T-helper 2 cell (primary cell): ENCODE measurements around the gene IL36A.

Source experiments
- DNase-seq, 5 experiments: peaks; one replicate each; pipeline versions ENCODE4 v3.0.0 to v3.0.0-alpha.2; 2012 to 2022
- total RNA-seq, 2 donors: gene quantifications; one replicate each; lab custom pipeline; 2026; lab: John Stamatoyannopoulos, UW

IL36A gene
- total RNA-seq = 0.27 to 0.31 reads per million in 2 donors

GRCh38 chr2:113005030-113005509 lies at the start of gene IL36A:
Gene IL36A (plus strand): TSS chr2:113005459. CDS start chr2:113005872, 413 bp downstream.
- DNase-seq = no peak

- no peak for DNase-seq
Observed at GRCh38 chr2:112957511-112957910, 47.7 kb upstream of the IL36A start.

GRCh38 chr2:112958428-112959108 lies 46.7 kb upstream of the IL36A start:
- peak in 3 of 5 experiments; percentile 3 to 66 (median 4) for DNase-seq

GRCh38 chr2:112959109-112959812 lies 46.0 kb upstream of the IL36A start:
- no peak for DNase-seq

- no peak for DNase-seq
Observed at GRCh38 chr2:112960230-112960825, 44.9 kb upstream of the IL36A start.

- no peak for DNase-seq
Observed at GRCh38 chr2:112962308-112963175, 42.7 kb upstream of the IL36A start.

- no peak for DNase-seq
Observed at GRCh38 chr2:112967023-112967422, 38.2 kb upstream of the IL36A start.

- DNase-seq = no peak
Observed at GRCh38 chr2:112972423-112973086, 32.7 kb upstream of the IL36A start.

GRCh38 chr2:112973156-112973555 lies 32.1 kb upstream of the IL36A start:
- no peak for DNase-seq

GRCh38 chr2:112977559-112978056 lies 27.7 kb upstream of the IL36A start, which contains the start of gene IL36G:
Gene IL36G (plus strand): TSS chr2:112978006. CDS start chr2:112978639, 633 bp downstream.
- no peak for DNase-seq

GRCh38 chr2:112979731-112980130 lies 25.5 kb upstream of the IL36A start:
- peak in 1 of 5 experiments; percentile 18 for DNase-seq

GRCh38 chr2:112980537-112980936 lies 24.7 kb upstream of the IL36A start:
- peak in 1 of 5 experiments; percentile 29 for DNase-seq

- peak in 1 of 5 experiments; percentile 90 for DNase-seq
Observed at GRCh38 chr2:112985090-112985489, 20.2 kb upstream of the IL36A start.

GRCh38 chr2:112989611-112990010 lies 15.6 kb upstream of the IL36A start:
- DNase-seq = no peak

- no peak for DNase-seq
Observed at GRCh38 chr2:112993831-112994230, 11.4 kb upstream of the IL36A start.

GRCh38 chr2:112994648-112995047 lies 10.6 kb upstream of the IL36A start:
- DNase-seq = no peak

GRCh38 chr2:112995346-112995920 lies 9.8 kb upstream of the IL36A start:
- DNase-seq = peak in 1 of 5 experiments; percentile 79

GRCh38 chr2:112996635-112997034 lies 8.6 kb upstream of the IL36A start:
- DNase-seq = peak; percentile 8 to 90 (median 57)

- no peak for DNase-seq
Observed at GRCh38 chr2:112997151-112997550, 8.1 kb upstream of the IL36A start.

- peak in 1 of 5 experiments; percentile 15 for DNase-seq
Observed at GRCh38 chr2:113000436-113000835, 4.8 kb upstream of the IL36A start.

- DNase-seq = no peak
Observed at GRCh38 chr2:113002677-113003076, 2.6 kb upstream of the IL36A start.
